K562 treated with DMSO at 1 percent for 24 hours (cell line): ENCODE results near the gene STIM2. TPM values are rescaled to one million over a fixed set of nuclear protein-coding genes. Genes with fewer than 3 reads are reported as not detected.

Experiments
- total RNA-seq: library from RNA; unstranded; fragments of 300-600 nt; gene quantifications from 2 replicates; pipeline ENCODE4 v1.2.3, GENCODE V29; 2022; ENCODE audit warnings: low read depth; ENCODE audit not compliant: insufficient read depth

Gene STIM2
- total RNA-seq = 11.9 and 17.9 TPM in 2 replicates

GRCh38 chr4:26860157-26860921 lies at the start of gene STIM2:
Gene STIM2, plus strand, starts transcription at chr4:26860841.

